Keratinocyte (primary cell): ENCODE measurements around the gene HS3ST3A1. TPM values are rescaled to one million over a fixed set of nuclear protein-coding genes. Genes with fewer than 3 reads are reported as not detected.

Source experiments
- DNase-seq: peaks from one replicate; pipeline ENCODE4 v3.0.0-alpha.2; 2011; ENCODE audit warnings: low read depth, missing footprints, low spot score
- FAIRE-seq: peaks from 2 replicates; lab custom pipeline; 2011; peaks lifted over from hg19 to GRCh38; lab: Jason Lieb, UNC
- H2AFZ ChIP-seq: 2 replicates; pipeline ENCODE4 v1.6.0; 2012; ENCODE audit warnings: low read length, control low read depth, inconsistent platforms; ENCODE audit not compliant: control insufficient read depth
- H3K27ac ChIP-seq: 2 replicates; pipeline ENCODE4 v1.5.1; 2011; ENCODE audit warnings: low read length; ENCODE audit not compliant: control insufficient read depth, insufficient read depth
- H3K27me3 ChIP-seq: 3 replicates; pipeline ENCODE4 v1.6.0; 2011; ENCODE audit warnings: low read length; ENCODE audit not compliant: control insufficient read depth, insufficient read depth; ENCODE audit errors: extremely low read depth
- H3K36me3 ChIP-seq, 2 experiments: 2 replicates in 1 of 2; 3 replicates in 1 of 2; pipeline ENCODE4 v1.5.1; 2011; ENCODE audit warnings: low read length in 2 of 2, mild to moderate bottlenecking in 1 of 2; ENCODE audit not compliant: control insufficient read depth in 2 of 2, insufficient read depth in 2 of 2; ENCODE audit errors: extremely low read depth in 1 of 2
- H3K4me1 ChIP-seq: 3 replicates; pipeline ENCODE4 v1.5.1; 2011; ENCODE audit warnings: low read length; ENCODE audit not compliant: control insufficient read depth, insufficient read depth; ENCODE audit errors: extremely low read depth
- H3K4me2 ChIP-seq: 3 replicates; pipeline ENCODE4 v1.6.0; 2011; ENCODE audit warnings: low read depth, low read length; ENCODE audit not compliant: control insufficient read depth, insufficient read depth; ENCODE audit errors: extremely low read depth
- H3K4me3 ChIP-seq, 3 experiments: fragments of 200-600 bp in 1 of 3; sonication (generic) in 1 of 3; 2 replicates in 2 of 3; 3 replicates in 1 of 3; pipeline ENCODE4 v1.5.1; 2011 to 2016; ENCODE audit warnings: low read length in 3 of 3, mild to moderate bottlenecking in 3 of 3, control low read depth in 2 of 3, inconsistent platforms in 1 of 3, low read depth in 1 of 3, mixed read lengths in 1 of 3, mixed run types in 1 of 3, moderate library complexity in 1 of 3; ENCODE audit not compliant: control insufficient read depth in 2 of 3, insufficient read depth in 2 of 3; ENCODE audit errors: extremely low read depth in 1 of 3
- H3K79me2 ChIP-seq: 2 replicates; pipeline ENCODE4 v1.6.0; 2012; ENCODE audit warnings: low read length; ENCODE audit not compliant: control insufficient read depth, insufficient read depth
- H3K9ac ChIP-seq: 3 replicates; pipeline ENCODE4 v1.6.0; 2011; ENCODE audit warnings: low read length; ENCODE audit not compliant: control insufficient read depth, insufficient read depth; ENCODE audit errors: extremely low read depth
- H3K9me1 ChIP-seq: 3 replicates; pipeline ENCODE4 v1.6.0; 2011; ENCODE audit warnings: low read length; ENCODE audit not compliant: control insufficient read depth, insufficient read depth; ENCODE audit errors: extremely low read depth
- H3K9me3 ChIP-seq: 2 replicates; pipeline ENCODE4 v1.5.1; 2012; ENCODE audit warnings: low read depth, low read length; ENCODE audit not compliant: control insufficient read depth
- H4K20me1 ChIP-seq: 3 replicates; pipeline ENCODE4 v1.6.0; 2011; ENCODE audit warnings: low read length; ENCODE audit not compliant: control insufficient read depth, insufficient read depth; ENCODE audit errors: extremely low read depth
- EZH2 ChIP-seq: IDR thresholded peaks from one replicate; pipeline ENCODE4 v1.6.1; 2012; ENCODE audit warnings: inconsistent platforms, mild to moderate bottlenecking, low read length, moderate library complexity
- dilution Hi-C: fragments of 300-500 bp; cut with MboI; formaldehyde crosslinking; loops from one replicate; pipeline ENCODE4 v1.7.0; 2020; ENCODE audit warnings: low sequenced_read_pairs; ENCODE audit not compliant: extremely low pct_ligation_motif_present
- polyA plus RNA-seq, 5 experiments: library from polyadenylated mRNA; depleted of rRNA in 3 of 5; stranded (reverse) in 3 of 5; stranded (forward) in 1 of 5; unstranded in 1 of 5; fragments of >200 nt; gene quantifications; 1 replicate in 1 of 5; 2 replicates in 3 of 5; 3 replicates in 1 of 5; pipeline versions ENCODE4 v1.2.1 to v1.2.3, GENCODE V29; 2011 to 2012; ENCODE audit warnings: missing spikeins in 2 of 5, low read depth in 1 of 5, low replicate concordance in 1 of 5
- TF ChIP-seq, protein P1 (sequence below), 3 experiments: IDR thresholded peaks in 1 of 3; conservative IDR thresholded peaks in 1 of 3; optimal IDR thresholded peaks in 1 of 3; 2 replicates in 2 of 3; 3 replicates in 1 of 3; pipeline versions ENCODE3 to v1.5.1; 2011; ENCODE audit warnings: low read length in 3 of 3, mild to moderate bottlenecking in 3 of 3, moderate library complexity in 2 of 3, control low read depth in 1 of 3, inconsistent platforms in 1 of 3; ENCODE audit not compliant: insufficient read depth in 2 of 3; ENCODE audit errors: extremely low read depth in 1 of 3

Gene HS3ST3A1
- polyA plus RNA-seq, 1 donor (not counting 4 experiments of a cell fraction or from before 2014, with no cell fraction given): 0.04 TPM

DNA sequence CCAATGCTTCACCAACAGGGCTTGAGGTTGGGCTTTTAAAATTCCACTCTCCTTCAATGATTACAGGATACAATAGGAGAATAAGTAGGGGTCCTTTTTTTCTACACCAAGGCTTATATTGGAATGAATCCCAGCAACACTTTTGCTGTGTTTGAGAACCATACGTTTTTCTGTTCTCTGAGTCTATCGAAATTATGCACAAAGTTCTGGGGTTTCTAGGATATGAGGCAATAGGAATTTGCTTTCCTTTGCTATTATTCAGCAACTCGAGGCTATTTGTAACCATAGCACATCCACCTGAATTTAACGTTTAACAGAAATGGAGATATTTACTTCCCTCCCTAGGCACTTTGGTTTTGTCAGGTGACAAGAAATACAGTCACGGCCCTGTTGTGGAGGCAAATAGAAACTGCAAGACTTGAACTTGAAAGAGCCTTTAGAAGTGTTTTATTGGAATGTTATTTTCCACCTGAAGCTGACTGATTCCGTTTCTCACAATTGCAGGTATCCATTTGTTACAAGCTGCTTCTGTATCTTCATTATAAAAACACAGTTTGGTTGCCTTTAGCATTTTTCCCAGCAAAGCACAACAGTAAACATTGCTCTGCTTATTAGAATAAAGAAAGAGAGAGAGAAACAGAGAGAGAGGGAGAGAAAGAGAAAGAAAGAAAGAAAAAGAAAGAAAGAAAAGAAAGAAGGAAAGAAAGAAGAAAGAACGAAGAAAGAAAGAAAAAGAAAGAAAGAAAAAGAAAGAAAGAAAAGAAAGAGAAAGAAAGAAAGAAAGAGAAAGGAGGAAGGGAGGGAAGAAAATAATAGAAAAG lies 109.6 kb downstream of the HS3ST3A1 start:
- Histone ChIP-seq H3K27me3 (no peaks in the 10 kb centered on the region), H3K4me1 (no peaks in the 10 kb centered on the region), H3K4me3 (no peak overlapping the region), H3K9me3 (no peaks in the 10 kb centered on the region), H3K27ac (no peak overlapping the region), H3K9ac (no peak overlapping the region), H4K20me1 (no peaks in the 10 kb centered on the region), H2AFZ (no peak overlapping the region), H3K36me3 (no peaks in the 10 kb centered on the region), H3K79me2 (no peaks in the 10 kb centered on the region), H3K4me2 (no peak overlapping the region), H3K9me1 (no peaks in the 10 kb centered on the region)
- TF ChIP-seq, protein P1, sequence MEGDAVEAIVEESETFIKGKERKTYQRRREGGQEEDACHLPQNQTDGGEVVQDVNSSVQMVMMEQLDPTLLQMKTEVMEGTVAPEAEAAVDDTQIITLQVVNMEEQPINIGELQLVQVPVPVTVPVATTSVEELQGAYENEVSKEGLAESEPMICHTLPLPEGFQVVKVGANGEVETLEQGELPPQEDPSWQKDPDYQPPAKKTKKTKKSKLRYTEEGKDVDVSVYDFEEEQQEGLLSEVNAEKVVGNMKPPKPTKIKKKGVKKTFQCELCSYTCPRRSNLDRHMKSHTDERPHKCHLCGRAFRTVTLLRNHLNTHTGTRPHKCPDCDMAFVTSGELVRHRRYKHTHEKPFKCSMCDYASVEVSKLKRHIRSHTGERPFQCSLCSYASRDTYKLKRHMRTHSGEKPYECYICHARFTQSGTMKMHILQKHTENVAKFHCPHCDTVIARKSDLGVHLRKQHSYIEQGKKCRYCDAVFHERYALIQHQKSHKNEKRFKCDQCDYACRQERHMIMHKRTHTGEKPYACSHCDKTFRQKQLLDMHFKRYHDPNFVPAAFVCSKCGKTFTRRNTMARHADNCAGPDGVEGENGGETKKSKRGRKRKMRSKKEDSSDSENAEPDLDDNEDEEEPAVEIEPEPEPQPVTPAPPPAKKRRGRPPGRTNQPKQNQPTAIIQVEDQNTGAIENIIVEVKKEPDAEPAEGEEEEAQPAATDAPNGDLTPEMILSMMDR (optimal IDR thresholded peaks at IDR 0.05 in 1 of 3, IDR thresholded peaks at IDR 0.05 in 1 of 3, conservative IDR thresholded peaks at IDR 0.05 in 1 of 3; ENCODE audit: extremely low read depth in 1 of 3, insufficient read depth in 2 of 3, low read length in 3 of 3): no peak
- TF ChIP-seq EZH2: no peak
- FAIRE-seq (no peak), DNase-seq (no peak)
- dilution Hi-C loops: no loop called here

DNA sequence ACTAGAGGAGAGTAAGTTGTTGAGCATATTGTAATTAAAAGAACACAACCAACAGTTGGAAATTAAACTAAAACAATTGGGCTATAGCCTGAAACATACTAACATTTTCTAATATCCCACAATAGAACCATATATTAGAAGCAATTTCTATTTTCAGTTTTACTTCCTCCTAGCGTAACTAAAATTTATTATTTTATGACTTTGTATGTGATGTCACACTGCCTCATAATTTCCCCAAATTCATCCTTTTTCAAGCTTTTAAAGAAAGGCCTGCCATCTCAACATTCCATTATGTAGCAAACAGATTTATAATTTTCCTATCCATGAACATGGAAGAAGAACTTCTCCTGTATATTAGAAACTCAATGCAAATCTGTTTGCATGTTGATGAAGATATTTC lies 110.2 kb downstream of the HS3ST3A1 start:
- no peaks in the 10 kb centered on the region for H3K9me1 ChIP-seq
- no peaks in the 10 kb centered on the region for H3K27me3 ChIP-seq
- no peak overlapping the region for H3K4me2 ChIP-seq
- H2AFZ ChIP-seq: no peak overlapping the region
- H3K9ac ChIP-seq: no peak overlapping the region
- dilution Hi-C loops: no loop called here
- H3K4me3 ChIP-seq: no peak overlapping the region
- no peaks in the 10 kb centered on the region for H3K79me2 ChIP-seq
- no peak for FAIRE-seq
- H3K4me1 ChIP-seq: no peaks in the 10 kb centered on the region
- H3K36me3 ChIP-seq: no peaks in the 10 kb centered on the region
- H3K9me3 ChIP-seq: no peaks in the 10 kb centered on the region
- DNase-seq: no peak
- no peaks in the 10 kb centered on the region for H4K20me1 ChIP-seq
- TF ChIP-seq EZH2: no peak
- TF ChIP-seq, protein P1 (optimal IDR thresholded peaks at IDR 0.05 in 1 of 3, IDR thresholded peaks at IDR 0.05 in 1 of 3, conservative IDR thresholded peaks at IDR 0.05 in 1 of 3; ENCODE audit: extremely low read depth in 1 of 3, insufficient read depth in 2 of 3, low read length in 3 of 3): no peak
- H3K27ac ChIP-seq: no peak overlapping the region
